NCI-H2227 treated with DMSO at 0.1 percent for 48 hours (cell line): Measurements from ENCODE around the gene DPY19L1.
"Not testable (repeated sequence)": the region's sequence is repeated elsewhere in the genome, so short reads cannot be mapped to it uniquely, and the experiment has no call there.

Experiments
- DNase-seq: peaks from one replicate; lab custom pipeline; 2025; lab: John Stamatoyannopoulos, UW

Gene DPY19L1

DNA sequence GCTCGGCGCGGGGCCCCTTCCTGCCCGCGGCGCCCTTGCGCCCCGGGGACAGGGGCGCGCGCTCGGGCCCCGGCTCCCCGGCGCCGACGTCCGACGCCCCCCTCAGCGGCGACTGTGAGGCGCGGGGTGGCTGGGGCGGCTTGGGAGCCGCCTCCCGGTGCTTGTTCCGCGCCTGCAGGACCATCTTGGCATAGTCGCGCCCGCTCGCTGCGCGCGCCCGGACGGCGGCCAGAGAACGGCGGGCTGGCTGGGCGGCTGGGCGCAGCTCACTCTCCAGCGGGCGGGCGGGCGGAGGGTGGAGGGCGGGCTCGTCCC, at the start of gene DPY19L1:
Gene DPY19L1 (minus strand): TSS at position 275 of the 315 bp plus-strand sequence. CDS start 91 bp downstream, at position 184.
- DNase-seq, result no peak

DNA sequence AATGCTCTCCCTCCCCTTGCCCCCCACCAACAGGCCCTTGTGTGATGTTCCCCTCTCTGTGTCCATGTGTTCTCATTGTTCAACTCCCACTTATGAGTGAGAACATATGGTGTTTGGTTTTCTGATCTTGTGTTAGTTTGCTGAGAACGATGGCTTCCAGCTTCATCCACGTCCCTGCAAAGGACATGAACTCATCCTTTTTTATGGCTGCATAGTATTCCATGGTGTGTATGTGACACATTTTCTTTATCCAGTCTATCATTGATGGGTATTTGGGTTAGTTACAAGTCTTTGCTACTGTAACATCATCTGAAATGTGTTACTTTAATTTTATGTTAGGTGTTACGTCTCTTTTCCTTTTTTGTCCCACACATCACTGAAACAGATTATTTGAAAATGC, 42.2 kb upstream of the DPY19L1 start:
- not testable (repeated sequence) for DNase-seq

DNA sequence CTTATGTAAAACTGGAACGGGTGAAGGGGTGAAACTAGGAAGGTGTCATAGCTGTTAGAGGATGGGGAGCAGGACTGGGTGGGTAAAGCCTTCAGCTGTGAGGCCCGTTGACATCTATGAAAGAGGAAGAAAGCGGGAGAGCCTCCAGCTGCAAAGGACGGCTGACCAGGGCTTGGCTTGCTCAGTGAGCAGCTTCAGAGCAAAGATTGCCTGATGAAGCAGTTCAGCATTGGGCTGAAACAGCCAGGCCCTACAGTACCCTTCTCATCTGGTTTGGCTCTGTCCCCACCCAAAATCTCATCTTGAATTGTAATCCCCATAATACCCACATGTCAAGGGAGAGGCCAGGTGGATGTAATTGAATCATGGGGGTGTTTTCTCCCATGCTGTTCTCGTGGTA, 36.7 kb upstream of the DPY19L1 start:
- not testable (repeated sequence) for DNase-seq

DNA sequence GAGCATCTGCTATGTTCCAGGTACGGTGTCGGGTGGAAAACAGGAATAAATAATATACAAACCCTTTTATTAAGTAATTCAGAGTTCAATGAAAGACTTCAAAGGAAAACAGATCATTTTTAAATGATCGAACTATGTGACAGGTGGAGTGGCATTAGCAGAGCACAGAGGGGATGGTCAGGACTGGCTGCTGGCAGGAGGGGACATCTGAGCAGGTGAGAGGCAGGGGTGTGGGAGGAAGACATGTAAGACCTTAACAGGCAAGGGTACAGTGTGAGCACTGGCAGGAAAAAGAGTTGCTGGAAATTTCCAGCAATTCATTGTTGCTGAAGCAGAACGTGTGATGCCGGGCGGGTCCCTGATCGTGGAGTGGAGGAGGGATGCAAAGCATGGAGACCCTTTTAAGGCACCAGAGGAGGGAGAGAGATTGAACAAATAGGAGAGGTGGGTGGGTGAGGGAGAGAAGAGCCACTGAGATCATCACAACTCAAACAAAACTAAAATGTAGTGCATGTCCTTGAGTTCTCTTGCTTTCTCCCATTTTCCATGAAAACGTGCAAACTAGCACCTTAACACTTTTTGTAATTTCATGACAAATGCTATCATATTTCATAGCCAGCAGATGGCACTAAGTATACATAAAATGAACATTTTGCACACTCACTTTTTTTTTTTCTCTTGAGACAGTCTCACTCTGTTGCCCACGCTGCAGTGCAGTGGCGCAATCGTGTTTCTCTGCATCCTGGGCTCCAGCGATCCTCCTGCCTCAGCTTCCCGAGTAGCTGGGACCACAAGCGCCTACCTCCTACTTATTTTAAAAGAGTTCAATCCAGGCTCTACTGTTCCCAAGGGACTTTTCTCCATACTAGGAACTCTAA, 35.9 kb upstream of the DPY19L1 start:
- peak; percentile 23 for DNase-seq

DNA sequence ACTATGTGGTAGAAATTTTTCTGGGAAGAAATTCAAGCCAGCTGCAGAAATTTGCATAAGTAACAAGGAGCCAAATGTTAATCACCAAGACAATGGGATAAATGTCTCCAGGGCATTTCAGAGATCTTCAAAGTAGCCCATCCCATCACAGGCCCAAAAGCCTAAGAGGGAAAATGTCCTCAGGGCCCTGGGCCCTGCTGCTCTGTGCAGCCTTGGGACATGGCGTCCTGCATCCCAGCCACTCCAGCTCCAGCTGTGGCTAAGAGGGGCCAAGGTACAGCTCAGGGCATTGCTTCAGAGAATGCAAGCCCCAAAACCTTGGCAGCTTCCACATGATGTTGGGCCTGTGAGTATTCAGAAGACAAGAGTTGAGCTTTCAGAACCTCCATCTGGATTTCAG, 31.8 kb upstream of the DPY19L1 start:
- not testable (repeated sequence) for DNase-seq

DNA sequence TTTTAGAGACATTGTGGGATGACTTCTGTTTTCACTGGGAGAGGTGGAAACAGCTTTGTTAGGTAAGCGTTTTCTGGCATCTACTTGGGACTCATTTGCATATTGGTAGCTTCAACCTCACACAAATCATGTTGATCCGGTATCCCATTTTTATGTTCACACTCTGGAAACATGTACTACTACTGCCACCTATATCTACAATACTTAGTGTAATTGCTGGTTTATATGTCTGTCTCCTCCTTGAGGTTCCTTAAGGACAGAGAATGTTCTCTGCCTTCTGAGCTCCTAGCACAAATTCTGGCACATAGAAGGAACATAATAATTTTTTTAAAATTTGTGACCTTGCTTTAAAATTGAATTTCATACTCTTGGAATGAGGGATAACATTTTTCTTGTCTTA, 28.1 kb upstream of the DPY19L1 start:
- not testable (repeated sequence) for DNase-seq

DNA sequence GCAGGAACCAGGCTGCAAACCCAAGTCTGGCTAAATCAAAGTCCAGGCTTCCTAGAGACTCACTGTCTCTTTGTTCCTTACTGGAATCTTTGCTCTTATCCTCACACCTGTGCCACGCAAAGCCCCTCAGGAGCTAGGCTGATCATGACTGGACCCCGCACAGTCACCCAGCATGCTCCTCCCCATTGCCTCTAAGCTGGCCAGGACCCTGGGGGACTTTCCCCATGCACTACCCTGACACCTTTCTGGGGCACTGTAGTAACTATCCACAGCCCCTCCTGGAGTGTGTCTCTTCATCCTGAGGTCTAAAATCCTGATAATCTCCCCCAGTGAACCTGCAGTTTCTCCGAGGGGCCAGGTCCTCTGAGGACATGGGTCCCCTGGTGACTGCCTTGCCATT, 21.3 kb upstream of the DPY19L1 start:
- not testable (repeated sequence) for DNase-seq

DNA sequence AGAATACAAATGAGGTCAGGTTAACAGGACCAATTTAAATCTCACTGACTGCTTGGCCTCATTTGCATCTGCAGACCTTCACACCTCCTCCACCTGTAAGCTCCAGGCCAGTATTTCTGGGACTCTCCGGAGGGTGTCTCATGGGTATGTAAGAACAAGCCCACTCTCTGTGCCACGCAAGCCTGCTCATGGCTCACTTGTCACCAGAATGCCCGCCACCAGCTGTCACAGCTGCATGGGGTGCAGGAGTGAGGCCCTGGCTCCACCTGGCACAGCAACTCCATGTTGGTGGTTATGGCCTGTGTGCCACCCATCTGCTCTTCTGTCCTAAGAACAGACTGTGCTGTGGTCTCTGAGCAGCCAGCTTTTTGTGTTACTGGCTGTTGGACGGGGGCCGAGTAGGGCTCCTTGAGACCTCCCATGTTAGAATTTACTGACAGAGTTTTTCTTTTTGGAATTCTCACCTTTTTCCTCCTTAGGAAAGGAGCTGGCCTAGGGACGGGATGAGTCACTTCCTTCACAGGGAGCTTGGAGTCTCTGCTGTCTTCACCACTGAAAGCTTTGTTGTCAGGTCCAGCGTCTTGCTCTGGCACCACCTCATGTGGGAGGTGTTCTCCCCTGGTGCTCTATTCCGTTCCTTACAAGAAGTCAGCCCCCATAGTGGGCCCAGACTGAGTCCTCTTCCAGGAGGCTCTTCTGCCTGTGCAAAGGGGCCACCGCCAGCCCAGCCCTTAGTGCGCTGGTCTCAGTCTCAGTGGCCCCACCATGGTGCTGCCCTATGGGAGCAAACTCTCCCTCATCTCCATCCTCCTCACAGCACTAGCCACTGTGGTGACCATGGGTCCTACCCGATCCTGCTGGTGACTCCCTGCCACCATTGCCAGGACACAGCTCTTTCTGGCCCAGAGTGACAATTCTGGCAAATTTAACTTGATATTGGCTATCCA, 20.5 kb upstream of the DPY19L1 start:
- DNase-seq, result not testable (repeated sequence)

DNA sequence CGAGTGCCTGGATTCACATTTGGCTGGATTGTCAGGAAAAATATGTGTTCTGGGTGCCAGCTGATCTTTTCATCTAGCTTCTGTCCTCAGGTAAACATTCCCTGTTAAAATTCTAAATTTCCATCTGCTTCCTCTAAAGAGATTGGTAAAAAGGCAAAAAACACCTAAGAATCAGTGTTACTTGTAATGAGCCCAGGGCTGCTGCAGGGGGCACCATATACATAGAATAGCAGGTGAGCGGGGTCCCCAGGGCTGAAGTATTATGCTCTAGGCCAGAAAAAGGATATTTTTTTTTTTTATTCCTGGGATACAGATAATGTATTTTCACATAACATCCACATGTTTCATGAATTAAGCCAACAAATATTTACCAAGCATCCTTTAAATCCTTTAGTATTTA, 18.4 kb upstream of the DPY19L1 start:
- DNase-seq, result not testable (repeated sequence)

DNA sequence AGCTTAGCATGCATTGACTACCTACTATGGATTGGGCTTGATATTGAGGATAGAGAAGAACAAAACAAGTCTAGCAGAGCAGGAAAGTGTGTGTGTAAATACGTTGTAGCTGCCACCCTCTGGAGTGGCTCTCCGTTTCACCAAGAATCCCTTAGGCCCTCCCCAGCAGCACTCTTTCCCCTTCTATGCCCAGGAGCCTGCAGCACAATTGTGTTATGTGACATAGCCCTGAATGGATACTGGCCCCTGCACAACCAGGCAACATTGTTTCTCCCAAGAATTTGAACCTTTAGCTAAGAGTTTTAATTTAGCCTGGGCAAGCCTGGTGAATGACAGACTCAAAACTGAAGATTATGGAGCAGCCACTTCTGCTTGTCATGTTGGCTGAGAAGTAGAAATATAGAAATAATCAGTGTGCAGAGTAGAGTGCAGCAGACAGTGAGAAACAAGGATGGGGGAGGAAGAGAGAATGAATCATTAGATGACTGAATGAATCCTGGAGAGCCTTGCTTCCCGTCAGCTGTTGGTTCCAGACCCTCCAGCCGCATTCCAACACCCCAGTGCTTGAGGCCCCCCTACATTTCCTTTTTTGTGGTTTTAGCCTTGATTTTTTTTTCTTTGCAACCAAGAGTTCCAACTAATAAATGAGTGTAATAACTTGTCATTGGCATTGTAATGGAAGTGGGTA, 16.3 kb upstream of the DPY19L1 start:
- DNase-seq, result not testable (repeated sequence)

DNA sequence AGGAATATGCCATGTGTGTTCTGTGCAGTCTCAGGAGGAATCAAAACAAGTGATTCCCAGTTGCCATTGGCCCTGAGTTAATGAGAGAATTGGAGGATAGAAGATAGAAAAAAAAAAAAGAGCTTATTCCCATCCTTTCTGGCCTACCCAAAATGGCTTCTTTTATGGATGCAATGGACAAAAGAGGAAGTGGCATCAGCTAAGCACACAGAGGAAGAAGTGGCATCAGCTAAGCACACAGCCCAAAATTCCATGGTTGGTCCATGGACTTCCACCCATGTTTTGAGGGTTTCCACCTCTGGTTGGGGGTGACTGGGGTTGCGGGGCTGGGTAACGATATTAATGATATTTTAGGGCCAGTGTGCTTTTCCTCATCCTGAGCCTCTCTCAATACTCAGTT, 11.1 kb upstream of the DPY19L1 start:
- not testable (repeated sequence) for DNase-seq

DNA sequence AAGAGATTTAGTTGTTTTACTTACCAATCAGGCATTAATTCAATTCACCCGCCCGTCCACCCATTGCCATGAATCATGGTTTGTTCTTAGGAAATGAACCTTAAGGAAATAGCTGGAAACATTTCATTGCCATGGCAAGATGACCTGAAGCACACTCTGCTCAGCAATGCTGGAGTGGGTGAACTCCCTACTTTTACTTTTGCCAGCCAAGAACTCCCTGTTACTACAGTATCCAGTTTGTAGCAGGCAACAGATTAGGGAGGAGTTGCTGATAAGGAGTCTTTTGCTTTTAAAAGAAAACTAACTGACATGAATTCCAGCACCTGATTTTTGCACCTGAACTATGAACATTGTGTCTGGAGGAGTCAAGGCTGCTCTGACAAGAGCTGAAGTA, 10.6 kb upstream of the DPY19L1 start:
- not testable (repeated sequence) for DNase-seq

DNA sequence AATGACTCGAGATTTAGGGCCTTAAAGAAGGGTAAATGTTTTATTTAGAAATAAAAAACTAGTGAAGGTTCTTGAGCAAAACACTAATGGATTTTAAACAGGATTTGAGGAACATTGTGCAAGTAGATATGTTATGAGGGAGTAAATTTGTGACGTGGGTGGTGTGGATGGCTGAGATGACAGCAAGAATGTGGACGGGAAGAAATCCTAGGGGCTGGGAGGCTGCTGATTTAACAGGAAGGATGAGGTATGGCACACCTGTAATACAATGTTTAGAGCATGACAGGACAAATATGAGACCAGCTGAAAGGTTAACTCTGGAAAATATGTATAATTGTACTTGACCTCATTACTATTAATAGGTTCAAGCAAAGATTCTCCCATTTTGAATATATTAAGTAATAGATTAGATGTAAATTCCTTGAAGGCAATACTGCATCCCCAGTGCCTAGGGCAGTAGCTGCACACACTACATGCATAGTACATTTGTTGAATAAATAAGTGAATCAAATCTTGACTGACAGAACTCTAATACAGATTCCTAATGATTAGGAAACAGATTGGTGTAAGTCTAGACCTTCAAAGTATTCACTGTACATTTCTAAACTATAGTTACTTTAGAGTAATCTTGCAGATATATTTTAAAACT, 10.1 kb upstream of the DPY19L1 start:
- DNase-seq, result not testable (repeated sequence)

DNA sequence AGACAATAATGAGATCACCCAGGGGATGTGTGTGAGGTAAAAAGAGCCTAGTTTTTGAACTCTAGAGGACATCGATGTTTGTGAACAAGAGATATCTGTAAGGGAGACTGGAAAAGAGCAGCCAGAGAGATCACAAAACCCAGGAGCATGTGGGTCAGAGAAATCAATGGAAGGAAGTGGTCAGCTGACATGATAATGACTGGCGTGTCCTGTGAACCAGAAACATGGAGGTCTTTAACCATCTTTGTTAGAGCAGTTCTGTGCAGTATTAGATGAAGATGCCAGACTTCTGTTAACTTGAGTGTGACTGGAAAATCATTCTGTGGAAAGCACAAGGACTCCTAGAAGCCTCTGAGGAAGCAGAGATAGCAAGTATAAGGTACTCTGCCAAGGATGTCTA, 6.0 kb upstream of the DPY19L1 start:
- not testable (repeated sequence) for DNase-seq

DNA sequence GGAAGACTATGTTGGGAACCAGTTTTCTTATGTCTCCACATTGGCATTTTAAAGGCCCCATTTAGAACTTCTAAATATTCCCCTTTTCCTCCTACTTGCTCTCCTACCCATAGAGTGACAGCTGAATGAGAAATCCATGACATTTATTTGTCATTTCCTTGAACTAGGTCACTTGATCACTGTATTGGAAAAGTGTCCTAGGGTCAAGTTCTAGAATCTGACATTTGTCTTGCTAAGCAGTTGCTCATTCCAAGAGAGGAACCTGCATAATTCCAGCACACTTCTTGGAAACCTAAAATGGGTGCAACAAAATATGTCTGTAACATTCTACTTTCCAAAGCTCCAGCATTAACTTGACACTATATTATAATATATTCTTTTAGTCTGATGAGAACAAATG, 3.6 kb upstream of the DPY19L1 start:
- DNase-seq, result no peak

DNA sequence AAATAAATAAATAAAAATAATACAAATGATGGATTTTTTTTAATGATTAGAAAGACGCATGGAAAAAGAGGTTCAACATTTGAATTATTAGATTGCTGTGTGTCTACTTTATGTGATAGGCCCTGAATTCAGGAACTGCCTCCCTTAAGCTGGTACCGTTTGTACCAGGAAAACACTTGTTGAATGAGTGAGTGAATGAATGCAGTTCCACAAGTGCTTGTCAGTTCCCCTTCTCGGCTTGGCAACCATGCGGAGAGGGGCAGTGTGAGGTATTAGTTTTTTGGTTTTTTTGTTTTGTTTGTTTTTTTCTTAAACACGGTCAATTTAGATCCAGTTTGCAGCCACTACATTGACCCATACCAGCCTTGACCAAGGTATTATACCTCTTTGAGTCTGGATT, 2.1 kb upstream of the DPY19L1 start:
- no peak for DNase-seq

DNA sequence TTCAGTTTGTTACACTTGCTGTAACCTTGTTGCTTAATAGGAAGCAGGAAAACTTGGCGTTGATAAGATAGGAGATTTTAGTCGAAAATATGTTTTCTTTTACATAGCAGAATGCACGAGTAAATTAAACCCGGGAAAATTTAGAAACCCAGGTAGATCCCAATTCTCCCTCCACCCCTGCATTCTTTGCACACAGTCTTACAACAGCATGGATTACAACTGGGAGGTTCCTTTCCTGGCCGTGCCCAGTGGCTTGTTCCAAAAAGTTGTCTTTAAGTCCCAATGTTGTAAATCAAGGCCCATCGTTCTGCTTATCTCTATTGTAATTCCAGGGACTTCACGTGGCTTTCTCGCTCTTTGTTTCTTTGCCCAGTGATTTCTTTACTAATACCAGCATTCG, 1.1 kb upstream of the DPY19L1 start:
- DNase-seq, result no peak

DNA sequence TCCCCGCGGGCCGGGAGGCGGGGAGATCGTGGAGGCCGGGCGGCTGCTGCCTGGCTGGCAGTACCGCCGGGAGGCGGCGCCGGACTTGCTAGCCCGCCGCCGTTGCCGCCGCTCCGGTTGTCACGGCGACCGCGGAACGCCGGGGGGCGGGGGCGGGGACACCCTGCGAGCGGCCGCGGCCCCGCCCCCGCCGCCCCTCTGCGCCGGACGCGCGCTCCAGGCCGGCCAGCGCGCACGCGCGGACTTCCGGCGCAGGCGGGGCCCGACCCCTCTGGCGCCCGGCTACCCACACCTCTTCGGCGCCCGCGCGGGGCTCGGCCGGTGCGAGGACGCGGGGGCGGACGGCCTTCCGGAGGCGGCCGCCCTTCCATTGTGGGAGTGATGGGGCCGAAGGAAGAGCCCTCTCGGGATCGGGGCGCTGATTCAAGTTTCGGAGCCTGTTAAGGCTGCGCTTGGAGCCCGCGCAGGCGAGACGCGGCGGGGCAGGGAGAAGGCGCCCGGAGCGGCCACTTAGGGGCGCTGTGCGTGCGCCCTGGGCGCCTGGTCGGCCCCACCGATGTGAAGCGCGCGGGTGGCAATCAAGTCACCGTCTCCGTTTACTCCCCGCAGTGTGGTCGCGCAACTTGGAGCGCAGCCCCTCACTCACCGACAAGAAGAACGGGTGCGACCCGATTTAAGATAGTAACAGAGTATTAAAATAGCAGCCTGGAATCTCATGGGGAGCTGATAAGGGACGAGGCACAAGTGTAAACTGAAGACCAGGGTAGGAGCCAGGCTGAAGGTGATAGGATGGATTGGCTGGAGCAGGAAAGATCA, 449 bp upstream of the DPY19L1 start:
- peak; percentile 86 for DNase-seq

DNA sequence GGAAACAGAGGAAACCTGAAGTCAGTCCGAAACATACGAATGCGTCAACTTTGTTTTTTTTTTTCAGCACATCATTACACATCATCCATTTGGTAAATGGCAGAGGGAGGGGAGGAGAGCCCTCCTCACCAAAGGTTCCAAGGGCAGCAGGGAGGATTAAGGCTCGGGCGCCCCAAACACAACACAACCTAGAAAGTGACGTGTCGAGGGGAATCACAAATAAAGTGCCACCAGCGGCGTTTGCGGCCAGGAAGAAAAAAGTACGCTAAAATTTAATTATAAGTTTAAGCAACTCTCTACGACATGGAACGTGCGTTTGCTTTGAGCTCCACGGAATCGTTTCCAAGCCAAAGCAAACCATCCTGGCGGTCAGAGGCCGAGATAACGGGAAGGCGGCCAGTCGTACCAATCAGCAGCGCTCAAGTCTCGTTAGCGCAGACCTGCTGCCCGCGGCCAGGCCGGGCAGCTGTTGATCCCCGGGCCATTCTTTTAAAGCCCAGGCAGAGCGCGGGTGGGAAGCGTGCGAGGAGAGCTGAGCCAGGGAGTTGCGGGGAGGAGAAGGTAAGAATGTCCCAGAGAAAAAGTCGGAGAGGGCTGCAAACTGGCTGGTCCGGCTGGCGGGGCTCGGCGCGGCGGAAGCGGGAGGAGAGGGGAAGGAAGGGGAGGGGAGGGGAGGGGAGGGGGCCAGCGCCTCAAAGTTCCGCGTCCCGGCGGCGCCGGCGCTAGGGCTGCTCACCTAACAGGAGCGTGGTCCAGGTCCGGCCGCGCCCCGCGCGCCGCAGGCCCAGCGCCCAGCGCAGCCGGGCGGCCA, 719 bp downstream of the DPY19L1 start:
- DNase-seq, result peak; percentile 23

DNA sequence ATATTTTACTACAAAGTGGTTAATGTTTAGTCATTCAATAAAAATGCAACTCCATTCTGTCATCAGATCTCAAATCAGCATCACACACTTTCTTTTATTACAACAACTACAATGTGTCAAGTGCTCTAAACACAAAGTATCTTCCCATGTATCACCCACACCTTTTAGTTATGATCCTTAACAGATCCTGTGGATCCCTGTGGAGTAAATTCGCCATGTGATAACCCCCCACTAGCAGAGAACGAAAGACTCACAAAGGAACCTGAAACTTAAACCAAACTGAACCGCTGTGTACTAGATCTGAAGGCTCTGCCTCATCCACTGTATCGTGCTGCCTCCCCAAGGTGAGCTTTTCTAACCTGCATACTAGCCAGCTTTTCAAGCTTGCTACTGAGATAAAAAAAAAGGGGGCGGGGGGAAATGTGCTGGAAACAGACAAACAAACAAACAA, 1.7 kb downstream of the DPY19L1 start:
- DNase-seq, result no peak
